Gastrocnemius medialis (tissue), 4 donors: ENCODE measurements around the gene ING2.

ENCODE experiments used
- CTCF ChIP-seq, 5 experiments: fragments of 450-650 bp in 3 of 5; fragments of 200-600 bp in 2 of 5; sonication (generic) in 2 of 5; IDR thresholded peaks in 4 of 5; conservative IDR thresholded peaks in 1 of 5; 1 replicate in 4 of 5; 2 replicates in 1 of 5; pipeline ENCODE4 v1.5.1; 2016 to 2019; ENCODE audit warnings: antibody characterized with exemption in 5 of 5, mild to moderate bottlenecking in 3 of 5, moderate library complexity in 3 of 5
- POLR2A ChIP-seq, 2 donors: fragments of 450-650 bp; IDR thresholded peaks; one replicate each; pipeline ENCODE4 v1.6.1; 2017; ENCODE audit warnings: antibody characterized with exemption in 2 of 2, mild to moderate bottlenecking in 2 of 2, moderate library complexity in 2 of 2

GRCh38 chr4:183499389-183499788, 5.5 kb upstream of the ING2 start:
- no peak for TF ChIP-seq CTCF (IDR thresholded peaks at IDR 0.05 in 4 of 5, conservative IDR thresholded peaks at IDR 0.05 in 1 of 5)
- no peak for TF ChIP-seq POLR2A (IDR thresholded peaks at IDR 0.05)
